Thyroid gland (tissue), 4 donors: ENCODE results near the gene ANGPT4. TPM values are rescaled to one million over a fixed set of nuclear protein-coding genes. Genes with fewer than 3 reads are reported as not detected.

Experiments
- DNase-seq, 2 donors: peaks; one replicate each; pipeline ENCODE4 v3.0.0-alpha.2; 2019
- H3K27ac ChIP-seq, 3 donors: fragments of 200-600 bp; sonication (generic); 1 replicate in 2 of 3; 2 replicates in 1 of 3; pipeline ENCODE4 v1.5.1; 2016 to 2019; ENCODE audit warnings: mild to moderate bottlenecking in 1 of 3, moderate library complexity in 1 of 3
- H3K27me3 ChIP-seq: fragments of 200-600 bp; sonication (generic); one replicate; pipeline ENCODE4 v1.5.1; 2019
- H3K36me3 ChIP-seq, 2 donors: fragments of 200-600 bp; sonication (generic); one replicate each; pipeline ENCODE4 v1.5.1; 2016 to 2019
- H3K4me1 ChIP-seq, 2 donors: fragments of 200-600 bp; sonication (generic); one replicate each; pipeline ENCODE4 v1.5.1; 2017 to 2019
- H3K4me3 ChIP-seq, 3 donors: fragments of 200-600 bp; sonication (generic); replicated peaks in 1 of 3; 1 replicate in 2 of 3; 2 replicates in 1 of 3; pipeline ENCODE4 v1.5.1; 2016; ENCODE audit warnings: mild to moderate bottlenecking in 1 of 3
- H3K9me3 ChIP-seq: fragments of 200-600 bp; sonication (generic); one replicate; pipeline ENCODE4 v1.5.1; 2017
- POLR2A ChIP-seq, 2 donors: fragments of 450-650 bp; IDR thresholded peaks; one replicate each; pipeline ENCODE4 v1.6.1; 2017; ENCODE audit warnings: antibody characterized with exemption in 2 of 2, mild to moderate bottlenecking in 2 of 2, moderate library complexity in 1 of 2
- WGBS, 2 donors: methylation state at CpG; one replicate each; pipeline ENCODE4 v1.1.5; 2017; 5-methylcytosine and 5-hydroxymethylcytosine counted together
- intact Hi-C: fragments of 100-400 bp; cut with DNase I; formaldehyde crosslinking; loops from one replicate; pipeline ENCODE4 v1.15.1; 2023
- total RNA-seq, 4 donors: library from RNA; depleted of rRNA; stranded (reverse); fragments of >200 nt; gene quantifications; one replicate each; pipeline ENCODE4 v1.2.3, GENCODE V29; 2016
- TF ChIP-seq, protein P1 (sequence below), 6 experiments: fragments of 200-600 bp in 3 of 6; fragments of 450-650 bp in 3 of 6; sonication (generic) in 3 of 6; IDR thresholded peaks; one replicate each; pipeline ENCODE4 v1.5.1; 2016 to 2019; ENCODE audit warnings: antibody characterized with exemption in 6 of 6, mild to moderate bottlenecking in 2 of 6, inconsistent platforms in 1 of 6, moderate library complexity in 1 of 6

The ANGPT4 gene
- total RNA-seq, 4 donors from 2014 or later: 0.40 to 3.8 (median 3.2) TPM

GRCh38 chr20:916825-917224 is 691 bp upstream of the ANGPT4 start:
- no peaks in the 10 kb centered on the region for H3K27me3 ChIP-seq
- WGBS, 2 donors: 57 to 62% methylated on average over 5 of the region's 5 CpGs

GRCh38 chr20:914727-915498 is 1.2 kb downstream of the ANGPT4 start:
- intact Hi-C loops: no loop called here
- H3K36me3 ChIP-seq: no peaks in the 10 kb centered on the region
- 68 to 74% methylated on average over 15 of the region's 15 CpGs for WGBS, 2 donors
- DNase-seq: peak in 1 of 2 donors; percentile 20
- H3K27me3 ChIP-seq: no peaks in the 10 kb centered on the region
- H3K9me3 ChIP-seq: no peaks in the 10 kb centered on the region
- TF ChIP-seq POLR2A (IDR thresholded peaks at IDR 0.05): no peak
- TF ChIP-seq, protein P1, sequence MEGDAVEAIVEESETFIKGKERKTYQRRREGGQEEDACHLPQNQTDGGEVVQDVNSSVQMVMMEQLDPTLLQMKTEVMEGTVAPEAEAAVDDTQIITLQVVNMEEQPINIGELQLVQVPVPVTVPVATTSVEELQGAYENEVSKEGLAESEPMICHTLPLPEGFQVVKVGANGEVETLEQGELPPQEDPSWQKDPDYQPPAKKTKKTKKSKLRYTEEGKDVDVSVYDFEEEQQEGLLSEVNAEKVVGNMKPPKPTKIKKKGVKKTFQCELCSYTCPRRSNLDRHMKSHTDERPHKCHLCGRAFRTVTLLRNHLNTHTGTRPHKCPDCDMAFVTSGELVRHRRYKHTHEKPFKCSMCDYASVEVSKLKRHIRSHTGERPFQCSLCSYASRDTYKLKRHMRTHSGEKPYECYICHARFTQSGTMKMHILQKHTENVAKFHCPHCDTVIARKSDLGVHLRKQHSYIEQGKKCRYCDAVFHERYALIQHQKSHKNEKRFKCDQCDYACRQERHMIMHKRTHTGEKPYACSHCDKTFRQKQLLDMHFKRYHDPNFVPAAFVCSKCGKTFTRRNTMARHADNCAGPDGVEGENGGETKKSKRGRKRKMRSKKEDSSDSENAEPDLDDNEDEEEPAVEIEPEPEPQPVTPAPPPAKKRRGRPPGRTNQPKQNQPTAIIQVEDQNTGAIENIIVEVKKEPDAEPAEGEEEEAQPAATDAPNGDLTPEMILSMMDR (IDR thresholded peaks at IDR 0.05): no peak
- no peak overlapping the region for H3K4me3 ChIP-seq
- no peak overlapping the region for H3K27ac ChIP-seq
- peaks cover 51 to 62% of the 10 kb centered on the region in 2 donors for H3K4me1 ChIP-seq

More at GRCh38 chr20:916825-917224, 691 bp upstream of the ANGPT4 start:
- no peak for TF ChIP-seq POLR2A (IDR thresholded peaks at IDR 0.05)
- TF ChIP-seq, protein P1 (IDR thresholded peaks at IDR 0.05): no peak
- H3K4me1 ChIP-seq: peaks cover 36 to 45% of the 10 kb centered on the region in 2 donors
- H3K27ac ChIP-seq: peak overlapping the region; percentile 39 to 71 (median 64)
- DNase-seq: peak; percentile 31 to 32
- H3K9me3 ChIP-seq: no peaks in the 10 kb centered on the region
- H3K4me3 ChIP-seq: no peak overlapping the region
- H3K36me3 ChIP-seq: no peaks in the 10 kb centered on the region
- intact Hi-C loops: no loop called here

- no peaks in the 10 kb centered on the region for H3K27me3 ChIP-seq
- no peak for TF ChIP-seq POLR2A (IDR thresholded peaks at IDR 0.05)
- TF ChIP-seq, protein P1 (IDR thresholded peaks at IDR 0.05): no peak
- H3K27ac ChIP-seq: no peak overlapping the region
- WGBS, 2 donors: 87 to 93% methylated on average over 5 of the region's 5 CpGs
- H3K4me1 ChIP-seq: peaks cover 50 to 62% of the 10 kb centered on the region in 2 donors
- no peaks in the 10 kb centered on the region for H3K36me3 ChIP-seq
- intact Hi-C loops: no loop called here
- H3K4me3 ChIP-seq: no peak overlapping the region
- H3K9me3 ChIP-seq: no peaks in the 10 kb centered on the region
- DNase-seq: no peak
Observed at GRCh38 chr20:913306-913849, 2.8 kb downstream of the ANGPT4 start.

GRCh38 chr20:911882-912600 is 4.1 kb downstream of the ANGPT4 start:
- intact Hi-C loops: no loop called here
- H3K4me1 ChIP-seq: peaks cover 37 to 49% of the 10 kb centered on the region in 2 donors
- H3K4me3 ChIP-seq: no peak overlapping the region
- H3K9me3 ChIP-seq: no peaks in the 10 kb centered on the region
- DNase-seq: no peak
- no peak for TF ChIP-seq POLR2A (IDR thresholded peaks at IDR 0.05)
- H3K36me3 ChIP-seq: no peaks in the 10 kb centered on the region
- peak overlapping the region in 2 of 3 donors; percentile 12 to 76 for H3K27ac ChIP-seq
- 79 to 84% methylated on average over 4 to 5 of the region's 5 CpGs for WGBS, 2 donors
- H3K27me3 ChIP-seq: no peaks in the 10 kb centered on the region

DNA sequence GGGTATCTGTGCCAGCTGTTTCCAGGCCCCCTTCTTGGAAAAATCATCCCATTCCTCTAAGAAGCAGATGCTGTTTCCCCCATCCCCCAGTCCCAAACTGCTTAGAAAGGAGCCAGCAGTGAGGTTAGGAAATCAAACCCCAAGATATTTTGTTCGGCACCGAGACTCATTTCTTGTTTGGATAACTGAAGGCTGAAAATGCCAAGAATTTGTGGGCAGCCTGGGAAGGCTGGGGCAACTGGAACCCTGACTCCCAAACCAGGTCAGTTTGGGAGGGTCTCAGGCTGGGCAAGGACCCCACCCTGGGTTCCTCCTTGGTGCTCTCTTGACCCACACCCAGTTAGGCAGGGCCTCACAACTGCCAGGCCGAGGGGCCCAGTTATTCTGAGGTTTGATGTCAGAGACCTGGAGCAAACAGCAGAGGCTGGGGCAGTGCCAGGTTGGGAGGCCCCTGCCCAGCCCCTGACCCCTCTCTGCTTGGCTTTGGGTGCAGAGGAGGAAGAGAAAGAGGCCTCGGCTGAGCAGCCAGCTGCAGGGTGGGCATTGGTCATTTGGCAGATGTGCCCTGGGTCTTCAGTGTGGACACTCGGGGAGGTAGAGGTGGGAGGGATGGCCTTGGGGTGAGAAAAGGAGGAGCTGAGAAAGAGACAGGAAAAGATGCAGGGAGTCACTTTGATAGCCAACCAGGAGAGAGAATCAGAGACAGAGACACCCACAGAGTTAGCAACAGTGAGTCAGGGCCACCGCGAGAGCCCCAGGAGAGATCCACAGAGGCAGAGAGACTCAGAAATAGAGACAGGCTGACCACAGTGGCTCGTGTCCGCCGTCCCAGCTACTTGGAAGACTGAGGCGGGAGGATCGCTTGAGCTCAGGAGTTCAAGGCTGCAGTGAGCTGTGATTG is 5.0 kb downstream of the ANGPT4 start:
- no peaks in the 10 kb centered on the region for H3K9me3 ChIP-seq
- intact Hi-C loops: no loop called here
- DNase-seq: peak in 1 of 2 donors; percentile 21
- no peak overlapping the region for H3K4me3 ChIP-seq
- H3K4me1 ChIP-seq: peaks cover 28 to 46% of the 10 kb centered on the region in 2 donors
- no peaks in the 10 kb centered on the region for H3K36me3 ChIP-seq
- H3K27me3 ChIP-seq: no peaks in the 10 kb centered on the region
- TF ChIP-seq, protein P1 (IDR thresholded peaks at IDR 0.05): no peak
- TF ChIP-seq POLR2A (IDR thresholded peaks at IDR 0.05): no peak
- 61 to 70% methylated on average over 11 to 12 of the region's 12 CpGs for WGBS, 2 donors
- peak overlapping the region; percentile 6 to 76 (median 73) for H3K27ac ChIP-seq
